HG03045 (cell line): ENCODE results near the gene ANAPC5.

Experiments
- ATAC-seq: cut with Tn5 transposase; IDR thresholded peaks from one replicate; pipeline ENCODE4 v1.9.1; 2021; ENCODE audit warnings: mild to moderate bottlenecking, moderate library complexity; ENCODE audit not compliant: unreplicated experiment

The ANAPC5 gene

GRCh38 chr12:121371404-121371803 lies 19.2 kb upstream of the ANAPC5 start:
- no peak for ATAC-seq

GRCh38 chr12:121366063-121366459 lies 13.8 kb upstream of the ANAPC5 start:
- ATAC-seq: no peak

GRCh38 chr12:121365416-121366062 lies 13.3 kb upstream of the ANAPC5 start:
- ATAC-seq: no peak

- ATAC-seq: no peak
These were observed 12.5 kb upstream of the ANAPC5 start for GRCh38 chr12:121364683-121365121.

GRCh38 chr12:121358073-121358472 lies 5.9 kb upstream of the ANAPC5 start:
- no peak for ATAC-seq

GRCh38 chr12:121357331-121357730 lies 5.1 kb upstream of the ANAPC5 start:
- ATAC-seq: no peak

GRCh38 chr12:121356657-121357056 lies 4.4 kb upstream of the ANAPC5 start:
- no peak for ATAC-seq

- no peak for ATAC-seq
These were observed 3.6 kb upstream of the ANAPC5 start for GRCh38 chr12:121355818-121356217.

GRCh38 chr12:121352682-121353018 lies 439 bp upstream of the ANAPC5 start:
- peak; percentile 26 for ATAC-seq

GRCh38 chr12:121346747-121347146 lies 5.5 kb downstream of the ANAPC5 start:
- ATAC-seq: no peak

- no peak for ATAC-seq
These were observed 6.9 kb downstream of the ANAPC5 start for GRCh38 chr12:121345151-121345815.

- ATAC-seq: no peak
These were observed 7.7 kb downstream of the ANAPC5 start for GRCh38 chr12:121344506-121344905.

- ATAC-seq: no peak
These were observed 14.8 kb downstream of the ANAPC5 start for GRCh38 chr12:121337416-121337815.

- ATAC-seq: no peak
These were observed 17.5 kb downstream of the ANAPC5 start for GRCh38 chr12:121334513-121335343.

- ATAC-seq: no peak
These were observed 18.5 kb downstream of the ANAPC5 start for GRCh38 chr12:121333747-121334146.

- no peak for ATAC-seq
These were observed 21.0 kb downstream of the ANAPC5 start for GRCh38 chr12:121331248-121331647.

GRCh38 chr12:121330692-121331091 lies 21.5 kb downstream of the ANAPC5 start:
- no peak for ATAC-seq

GRCh38 chr12:121330195-121330594 lies 22.0 kb downstream of the ANAPC5 start:
- ATAC-seq: no peak

- ATAC-seq: no peak
These were observed 23.6 kb downstream of the ANAPC5 start for GRCh38 chr12:121328620-121329019.

- ATAC-seq: no peak
These were observed 25.1 kb downstream of the ANAPC5 start for GRCh38 chr12:121326996-121327674.

- no peak for ATAC-seq
These were observed 26.3 kb downstream of the ANAPC5 start for GRCh38 chr12:121325922-121326396.
